GM19193 (cell line): ENCODE data around the gene DIAPH2.

ENCODE experiments used
- POLR2A ChIP-seq: IDR thresholded peaks from 4 replicates; pipeline ENCODE4 v1.6.1; 2011; ENCODE audit not compliant: insufficient read depth, insufficient read length; ENCODE audit errors: extremely low read depth

Gene DIAPH2

DNA sequence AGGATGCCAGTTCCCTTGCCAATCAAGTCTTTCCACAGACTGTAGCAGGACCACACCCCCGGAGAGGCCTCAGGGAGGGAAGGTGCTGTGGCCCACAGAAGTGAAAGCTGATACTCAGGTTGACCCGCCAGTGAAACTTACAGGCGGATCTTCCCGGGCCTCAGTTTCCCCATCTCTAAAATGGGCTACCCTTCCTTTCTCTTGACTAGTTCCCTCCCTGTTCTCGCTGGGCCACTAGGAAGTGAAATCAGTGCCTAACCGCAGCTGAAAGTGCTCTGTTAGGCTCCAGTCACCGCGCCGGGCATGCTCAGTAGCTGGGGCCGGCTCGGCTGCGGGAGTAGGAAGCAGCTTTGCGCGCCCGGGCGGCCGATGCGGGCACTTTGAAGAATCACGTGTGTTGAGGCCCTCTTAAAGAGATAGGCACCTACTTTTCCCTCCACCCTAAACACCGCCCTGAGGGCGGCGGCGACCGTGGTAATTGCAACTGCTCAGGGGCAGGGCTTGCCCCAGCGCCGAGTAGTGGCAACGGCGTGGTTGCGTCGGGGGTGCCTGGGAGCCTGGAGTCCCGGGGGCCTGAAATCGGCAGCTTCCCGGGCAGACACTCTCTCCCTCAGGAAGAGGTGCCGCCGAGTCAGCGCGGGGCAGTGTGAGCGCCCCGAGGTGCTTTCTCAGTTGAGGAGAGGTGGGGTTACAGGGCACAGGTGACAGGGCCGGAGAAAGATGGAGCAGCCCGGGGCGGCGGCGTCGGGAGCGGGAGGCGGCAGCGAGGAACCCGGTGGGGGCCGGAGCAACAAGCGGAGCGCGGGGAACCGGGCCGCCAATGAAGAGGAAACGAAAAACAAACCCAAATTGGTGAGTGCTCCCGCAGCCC, at the start of gene DIAPH2:
Gene DIAPH2, plus strand, starts transcription at position 504 of the 871 bp plus-strand sequence.
- peak; percentile 51 for TF ChIP-seq POLR2A

DNA sequence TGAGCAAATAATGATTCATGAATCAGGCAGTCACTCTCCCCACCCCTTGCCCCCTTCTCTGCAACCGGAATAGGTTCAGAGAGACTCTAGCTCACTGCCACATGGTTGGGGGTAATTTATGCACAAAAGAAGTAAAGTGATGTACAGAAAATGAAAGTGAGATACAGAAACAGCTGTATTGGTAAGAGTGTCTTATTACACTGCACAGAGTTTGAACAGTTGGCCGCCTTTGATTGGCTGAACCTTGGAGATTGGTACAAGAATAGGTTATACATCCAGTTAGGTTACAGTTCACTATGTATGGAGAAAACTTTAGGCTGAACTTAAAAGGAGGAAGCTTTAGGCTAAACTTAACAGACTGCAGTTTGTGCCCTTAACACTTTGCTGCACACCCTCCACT, 34.6 kb upstream of the DIAPH2 start:
- TF ChIP-seq POLR2A: no peak

DNA sequence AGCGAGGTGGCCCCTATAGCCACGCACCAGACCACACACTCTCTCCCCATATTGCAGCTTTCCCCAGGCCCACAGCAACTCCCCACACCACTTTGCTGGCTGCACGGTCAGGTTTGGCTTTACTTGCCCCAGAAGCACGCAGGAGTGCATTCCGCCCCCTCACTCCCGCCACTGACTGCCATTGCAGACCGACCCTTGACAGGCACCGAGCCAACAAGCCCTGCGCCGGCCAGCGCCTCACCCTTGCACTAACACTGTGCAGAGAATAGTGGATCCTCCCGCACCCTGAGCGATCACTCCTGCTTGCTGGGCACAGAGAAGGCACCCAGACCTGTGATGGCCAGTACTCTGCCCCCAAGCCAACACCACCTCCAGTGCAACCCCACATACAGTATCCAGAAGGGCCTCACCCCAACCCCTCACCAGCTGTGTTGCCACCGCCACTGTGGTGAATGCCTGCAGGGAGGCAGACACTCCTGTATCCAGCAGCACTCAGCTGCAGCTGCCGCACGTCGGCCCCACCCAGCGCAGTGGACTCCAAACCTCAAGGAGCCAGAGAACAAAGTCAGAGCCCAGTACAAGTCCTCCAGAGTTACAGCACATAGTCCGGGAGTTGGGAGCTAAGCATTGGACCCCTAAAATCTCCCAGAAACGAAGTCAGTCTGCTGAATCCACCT, 28.6 kb upstream of the DIAPH2 start:
- TF ChIP-seq POLR2A: no peak

DNA sequence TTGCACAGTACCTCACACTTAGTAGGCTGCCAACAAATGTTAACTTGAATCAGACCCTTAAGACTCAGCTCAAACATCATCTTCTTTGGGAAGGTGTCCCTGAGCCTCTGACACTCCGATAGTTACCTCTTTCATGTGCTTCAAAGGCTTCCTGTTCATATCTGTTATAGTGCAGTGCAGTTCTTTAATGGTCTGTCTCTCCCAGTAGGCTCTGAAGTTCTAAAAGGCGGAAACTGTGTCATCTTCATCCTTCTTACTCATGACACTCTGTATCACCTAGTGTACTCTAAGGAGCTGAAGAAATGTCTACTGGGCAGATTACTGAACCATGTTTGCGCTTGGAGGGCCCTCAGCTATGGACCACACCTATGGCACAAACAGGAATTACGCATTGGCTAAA, 2.1 kb upstream of the DIAPH2 start:
- TF ChIP-seq POLR2A: no peak

DNA sequence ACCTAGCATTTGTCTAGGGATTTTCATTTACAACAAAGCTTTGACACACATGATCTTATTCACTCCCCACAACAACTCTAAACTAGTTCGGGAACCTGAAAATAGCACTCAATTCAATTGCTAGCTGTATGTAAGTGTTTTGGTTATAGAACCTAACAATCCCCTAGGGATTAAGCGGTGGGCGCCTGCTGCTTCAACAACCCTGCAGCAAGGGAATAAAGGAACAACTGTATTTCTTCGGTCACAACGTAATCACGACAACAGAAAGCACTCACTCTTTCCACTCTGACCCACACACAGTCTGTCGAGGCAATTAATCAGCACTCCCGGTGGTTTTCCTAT, 674 bp upstream of the DIAPH2 start:
- TF ChIP-seq POLR2A: no peak

DNA sequence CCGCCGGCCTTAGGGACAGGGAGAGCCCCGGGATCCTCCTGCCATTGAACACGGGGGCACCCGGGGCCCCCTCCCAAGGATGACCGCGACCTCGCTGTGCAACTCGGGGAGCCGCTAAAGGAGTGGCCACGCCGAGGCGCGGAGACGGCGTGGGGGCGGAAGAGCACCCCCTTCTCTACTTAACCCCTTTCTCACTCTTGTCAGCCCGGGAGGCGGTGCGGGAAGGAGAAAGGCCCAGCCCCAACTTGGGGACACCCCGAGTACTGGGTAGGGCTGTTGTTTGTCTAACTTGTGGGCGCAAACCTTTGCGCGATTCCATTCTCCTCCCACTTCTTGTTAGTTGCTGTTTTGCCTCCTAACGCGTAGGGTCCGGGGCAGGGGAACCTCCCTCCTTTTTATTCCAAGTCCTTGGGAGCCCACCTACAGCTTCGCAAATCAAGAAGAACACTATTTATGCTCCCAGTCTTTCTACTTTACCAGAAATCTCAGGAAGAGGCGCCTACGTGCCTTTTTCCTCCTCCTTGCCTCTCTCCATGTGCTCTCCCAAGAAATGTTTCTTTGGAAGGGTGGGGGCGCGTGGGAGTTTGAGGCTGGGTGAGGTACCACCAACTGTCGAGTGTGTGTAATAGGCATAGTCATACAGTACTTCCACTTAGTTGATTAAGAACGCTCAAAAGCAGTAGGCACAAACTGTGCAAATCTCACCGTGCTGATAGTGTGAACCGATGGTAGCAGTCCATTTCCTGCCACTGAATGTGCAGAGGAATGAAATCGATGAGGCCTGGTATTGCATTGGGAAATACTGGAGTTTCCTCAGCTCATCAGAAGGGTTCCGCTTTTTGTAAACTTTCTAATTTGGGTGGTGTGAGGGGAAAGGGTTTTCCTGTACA, 813 bp downstream of the DIAPH2 start:
- TF ChIP-seq POLR2A: peak; percentile 36

DNA sequence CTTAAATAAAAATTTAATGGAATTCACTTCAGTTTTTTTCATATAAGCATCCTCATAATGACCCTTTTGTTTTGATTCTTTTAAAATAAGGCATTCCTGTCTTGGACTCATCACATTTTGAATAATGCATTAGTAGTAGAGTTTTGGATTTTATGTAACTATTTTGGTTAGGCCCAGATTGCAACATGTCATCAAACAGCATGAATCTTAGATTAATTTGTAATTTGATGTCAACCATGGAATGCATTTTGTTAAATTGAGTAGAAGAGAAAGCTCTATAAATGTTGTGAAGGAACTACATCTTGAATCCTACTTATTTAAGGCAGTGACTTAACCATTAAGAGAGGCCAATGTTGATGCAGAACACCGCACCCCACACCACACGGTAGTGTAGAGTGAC, 3.1 kb downstream of the DIAPH2 start:
- no peak for TF ChIP-seq POLR2A

DNA sequence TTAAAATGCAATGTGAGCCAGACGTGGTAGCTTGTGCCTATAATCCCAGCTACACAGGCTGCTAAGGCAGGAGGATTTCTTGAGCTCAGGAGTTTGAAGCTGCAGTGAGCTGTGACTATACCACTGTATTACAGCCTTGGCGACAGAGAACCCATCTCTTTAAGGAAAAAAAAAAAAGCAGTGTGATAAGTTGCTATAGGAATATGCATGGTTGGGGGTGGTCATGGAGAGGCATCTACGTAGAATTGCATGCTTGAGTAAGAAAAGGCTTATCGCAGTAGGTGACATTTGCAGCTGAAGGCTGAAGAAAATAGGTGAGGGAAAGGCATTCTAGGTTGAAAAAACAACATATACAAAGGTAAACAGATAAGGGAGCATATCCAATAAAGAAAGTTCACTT, 4.1 kb downstream of the DIAPH2 start:
- no peak for TF ChIP-seq POLR2A

DNA sequence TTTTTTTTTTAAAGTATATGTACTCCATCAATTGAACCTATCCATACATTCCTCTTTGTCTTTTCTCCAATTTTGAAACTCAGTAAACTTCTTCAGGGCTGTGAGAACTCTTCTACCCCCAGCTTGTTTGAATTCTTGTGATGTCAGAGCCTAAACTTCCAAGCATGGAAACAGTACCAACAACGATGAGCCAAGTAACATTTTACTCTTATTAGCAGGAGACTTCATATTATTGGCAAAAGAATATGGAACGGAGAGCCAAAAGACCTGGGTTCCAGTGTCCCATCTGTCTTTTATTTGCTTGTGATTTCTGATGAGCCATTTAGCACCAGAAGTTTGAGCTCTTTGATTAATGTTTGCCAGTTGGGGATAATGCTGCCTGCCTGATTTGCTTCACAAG, 5.3 kb downstream of the DIAPH2 start:
- TF ChIP-seq POLR2A: no peak

DNA sequence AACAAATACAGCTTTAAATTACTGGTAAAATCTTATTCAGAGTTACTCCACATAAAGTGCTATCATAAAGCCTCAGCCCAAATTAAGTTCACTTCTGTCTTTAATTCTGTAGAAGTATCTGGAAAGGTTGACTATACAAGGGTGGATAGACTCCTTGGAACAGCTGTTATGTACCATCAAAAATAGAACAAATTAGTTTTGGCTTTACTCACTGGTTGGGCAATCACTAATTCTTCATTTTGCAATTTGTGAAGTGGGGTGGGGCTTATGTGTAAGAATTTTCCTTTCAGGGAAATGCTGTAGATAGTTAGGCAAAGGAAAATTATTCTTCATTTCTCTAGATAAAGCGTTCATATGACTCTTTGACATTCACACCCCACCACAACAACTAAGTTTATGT, 7.8 kb downstream of the DIAPH2 start:
- no peak for TF ChIP-seq POLR2A

DNA sequence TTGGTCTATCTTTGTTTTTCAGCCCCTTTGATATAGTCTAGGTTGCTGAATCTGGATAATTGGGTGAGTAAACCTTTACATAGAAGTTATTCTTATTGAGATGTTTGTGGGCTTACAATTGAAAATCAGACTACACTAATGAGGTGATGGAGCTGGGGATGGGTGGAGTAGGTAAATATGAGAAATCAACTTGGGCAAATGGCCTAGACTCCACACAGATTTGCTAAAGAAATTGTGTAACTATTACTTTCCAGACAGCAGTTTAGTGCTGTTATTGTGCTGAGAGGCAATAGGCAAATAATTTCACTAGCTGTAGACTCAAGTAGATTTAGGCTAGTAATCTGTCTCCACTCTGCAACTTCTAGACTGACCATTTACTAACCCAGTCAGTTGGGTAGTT, 8.2 kb downstream of the DIAPH2 start:
- TF ChIP-seq POLR2A: no peak

DNA sequence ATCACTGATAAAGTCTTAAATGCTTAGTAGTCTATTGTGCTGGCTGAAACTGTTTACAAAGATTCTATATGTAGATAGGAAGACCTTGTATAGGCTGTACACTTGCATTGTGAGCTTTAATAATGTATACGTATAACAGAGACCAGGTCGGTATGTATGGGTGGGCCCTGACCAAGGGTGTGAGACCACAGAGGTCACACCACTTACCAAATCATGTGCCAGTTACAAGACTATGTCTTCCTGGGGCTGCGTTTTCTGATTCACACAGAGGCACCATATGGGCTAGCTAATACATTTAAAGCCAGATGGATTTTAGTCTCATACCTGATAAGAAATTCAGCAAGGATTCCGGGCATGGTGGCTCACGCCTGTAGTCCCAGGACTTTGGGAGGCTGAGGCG, 8.8 kb downstream of the DIAPH2 start:
- no peak for TF ChIP-seq POLR2A

DNA sequence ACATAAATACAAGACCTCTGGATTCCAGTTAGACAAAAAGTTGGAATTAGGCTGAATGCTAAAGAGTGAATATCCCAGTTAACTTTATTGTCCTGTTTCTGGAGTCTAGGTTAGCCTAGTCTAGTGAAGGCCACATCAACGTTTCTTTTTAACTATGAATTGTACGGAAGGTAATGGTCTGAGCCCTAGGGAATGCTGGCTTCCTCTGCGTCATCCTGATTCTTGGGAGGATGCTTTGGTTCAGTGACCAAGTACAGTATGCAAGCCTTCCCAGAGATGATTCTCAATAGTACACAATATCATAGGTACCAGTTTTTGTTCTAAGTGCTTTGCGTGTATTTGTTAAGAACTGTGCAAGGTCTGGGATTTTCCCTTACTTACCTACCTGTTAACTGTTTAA, 11.8 kb downstream of the DIAPH2 start:
- no peak for TF ChIP-seq POLR2A

DNA sequence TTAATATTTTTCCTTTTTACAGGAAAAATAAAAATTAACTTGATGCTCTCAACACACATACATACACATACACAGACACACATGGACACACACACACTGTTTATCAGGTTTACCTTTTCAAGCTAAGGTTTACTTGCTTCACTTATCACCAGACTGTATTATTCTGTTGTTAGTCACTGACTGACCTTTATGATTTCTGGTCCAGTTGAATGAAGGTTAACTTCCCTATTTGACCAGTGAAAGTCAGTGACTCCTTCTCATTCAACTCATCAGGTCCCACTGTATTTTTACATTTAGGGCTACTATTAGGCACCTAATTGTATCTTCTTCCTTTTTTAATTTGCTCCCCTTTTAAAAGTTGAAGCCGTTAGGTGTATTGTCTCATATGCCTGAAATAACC, 16.0 kb downstream of the DIAPH2 start:
- TF ChIP-seq POLR2A: no peak

DNA sequence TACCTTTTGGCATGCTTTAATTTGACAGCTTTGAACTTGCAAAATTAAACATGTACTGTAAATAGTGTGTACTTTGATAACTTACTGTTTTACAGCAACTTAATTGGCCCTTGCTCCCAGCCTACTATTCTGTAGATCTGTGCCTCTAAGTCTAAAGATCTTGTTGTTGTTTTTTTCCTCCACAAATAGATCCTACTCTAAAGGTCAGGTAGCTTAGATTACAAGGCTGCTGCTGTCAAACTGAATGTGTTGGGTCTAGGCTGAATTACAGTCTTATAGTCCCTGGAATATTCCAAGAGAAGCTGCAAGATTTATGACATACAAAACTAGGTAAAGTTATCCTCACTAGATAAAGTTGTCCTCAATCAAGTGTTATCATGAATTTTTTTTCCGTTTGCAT, 18.7 kb downstream of the DIAPH2 start:
- TF ChIP-seq POLR2A: no peak
